HL-60 (cell line): ENCODE measurements around the gene STEAP1B.

Experiments used
- DNase-seq, 2 experiments: peaks; one replicate each; pipeline ENCODE4 v3.0.0-alpha.2; 2010 to 2020; ENCODE audit warnings: low read depth in 1 of 2, low spot score in 1 of 2
- H3K27ac ChIP-seq: fragments of 250-450 bp; sonication (Bioruptor Pico); replicated peaks from 2 replicates; pipeline ENCODE4 v1.5.1; 2020; ENCODE audit warnings: mild to moderate bottlenecking, moderate library complexity
- H3K27me3 ChIP-seq: fragments of 250-450 bp; sonication (Bioruptor Pico); 2 replicates; pipeline ENCODE4 v1.5.1; 2021; ENCODE audit warnings: mild to moderate bottlenecking, moderate library complexity; ENCODE audit not compliant: insufficient read depth, poor library complexity, severe bottlenecking
- H3K4me3 ChIP-seq: replicated peaks from 2 replicates; pipeline ENCODE4 v1.5.1; 2011; ENCODE audit warnings: mild to moderate bottlenecking, control low read depth, low read length; ENCODE audit not compliant: insufficient read depth
- GABPA ChIP-seq: IDR thresholded peaks from 2 replicates; pipeline ENCODE4 v1.6.1; 2012; ENCODE audit warnings: low read depth
- POLR2AphosphoS5 ChIP-seq: IDR thresholded peaks from 2 replicates; pipeline ENCODE4 v1.6.1; 2012; ENCODE audit warnings: low read depth
- SPI1 ChIP-seq: IDR thresholded peaks from 2 replicates; pipeline ENCODE4 v1.6.1; 2012; ENCODE audit warnings: low read depth, mild to moderate bottlenecking, borderline replicate concordance
- TF ChIP-seq, protein P1 (sequence below): IDR thresholded peaks from one replicate; pipeline ENCODE4 v1.5.1; 2011; ENCODE audit warnings: low read length, control low read depth, inconsistent platforms; ENCODE audit not compliant: insufficient read depth
- TF ChIP-seq, protein P2 (sequence below): IDR thresholded peaks from 2 replicates; pipeline ENCODE4 v1.6.1; 2012; ENCODE audit warnings: low read depth; ENCODE audit not compliant: insufficient replicate concordance

Gene STEAP1B

DNA sequence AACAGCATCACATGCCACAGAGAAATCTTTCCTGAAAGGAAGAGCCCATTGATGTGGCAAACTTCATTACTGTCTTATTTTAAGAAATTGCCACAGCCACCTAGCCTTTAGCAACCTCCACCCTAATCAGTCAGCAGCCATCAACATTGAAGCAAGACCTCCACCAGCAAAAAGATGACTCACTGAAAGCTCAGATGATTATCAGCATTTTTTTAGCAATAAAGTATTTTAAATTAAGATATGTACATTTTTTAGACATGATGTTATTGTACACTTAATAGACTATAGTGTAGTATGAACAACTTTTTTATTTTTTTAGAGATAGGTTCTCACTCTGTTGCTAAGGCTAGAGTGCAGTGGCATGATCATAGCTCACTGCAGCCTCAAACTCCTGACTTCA is 14.8 kb downstream of the STEAP1B start:
- Histone ChIP-seq H3K27me3 (peaks cover 3% of the 10 kb centered on the region), H3K27ac (no peak overlapping the region), H3K4me3 (no peak overlapping the region)
- TF ChIP-seq, protein P1, sequence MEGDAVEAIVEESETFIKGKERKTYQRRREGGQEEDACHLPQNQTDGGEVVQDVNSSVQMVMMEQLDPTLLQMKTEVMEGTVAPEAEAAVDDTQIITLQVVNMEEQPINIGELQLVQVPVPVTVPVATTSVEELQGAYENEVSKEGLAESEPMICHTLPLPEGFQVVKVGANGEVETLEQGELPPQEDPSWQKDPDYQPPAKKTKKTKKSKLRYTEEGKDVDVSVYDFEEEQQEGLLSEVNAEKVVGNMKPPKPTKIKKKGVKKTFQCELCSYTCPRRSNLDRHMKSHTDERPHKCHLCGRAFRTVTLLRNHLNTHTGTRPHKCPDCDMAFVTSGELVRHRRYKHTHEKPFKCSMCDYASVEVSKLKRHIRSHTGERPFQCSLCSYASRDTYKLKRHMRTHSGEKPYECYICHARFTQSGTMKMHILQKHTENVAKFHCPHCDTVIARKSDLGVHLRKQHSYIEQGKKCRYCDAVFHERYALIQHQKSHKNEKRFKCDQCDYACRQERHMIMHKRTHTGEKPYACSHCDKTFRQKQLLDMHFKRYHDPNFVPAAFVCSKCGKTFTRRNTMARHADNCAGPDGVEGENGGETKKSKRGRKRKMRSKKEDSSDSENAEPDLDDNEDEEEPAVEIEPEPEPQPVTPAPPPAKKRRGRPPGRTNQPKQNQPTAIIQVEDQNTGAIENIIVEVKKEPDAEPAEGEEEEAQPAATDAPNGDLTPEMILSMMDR: no peak
- TF ChIP-seq, protein P2, sequence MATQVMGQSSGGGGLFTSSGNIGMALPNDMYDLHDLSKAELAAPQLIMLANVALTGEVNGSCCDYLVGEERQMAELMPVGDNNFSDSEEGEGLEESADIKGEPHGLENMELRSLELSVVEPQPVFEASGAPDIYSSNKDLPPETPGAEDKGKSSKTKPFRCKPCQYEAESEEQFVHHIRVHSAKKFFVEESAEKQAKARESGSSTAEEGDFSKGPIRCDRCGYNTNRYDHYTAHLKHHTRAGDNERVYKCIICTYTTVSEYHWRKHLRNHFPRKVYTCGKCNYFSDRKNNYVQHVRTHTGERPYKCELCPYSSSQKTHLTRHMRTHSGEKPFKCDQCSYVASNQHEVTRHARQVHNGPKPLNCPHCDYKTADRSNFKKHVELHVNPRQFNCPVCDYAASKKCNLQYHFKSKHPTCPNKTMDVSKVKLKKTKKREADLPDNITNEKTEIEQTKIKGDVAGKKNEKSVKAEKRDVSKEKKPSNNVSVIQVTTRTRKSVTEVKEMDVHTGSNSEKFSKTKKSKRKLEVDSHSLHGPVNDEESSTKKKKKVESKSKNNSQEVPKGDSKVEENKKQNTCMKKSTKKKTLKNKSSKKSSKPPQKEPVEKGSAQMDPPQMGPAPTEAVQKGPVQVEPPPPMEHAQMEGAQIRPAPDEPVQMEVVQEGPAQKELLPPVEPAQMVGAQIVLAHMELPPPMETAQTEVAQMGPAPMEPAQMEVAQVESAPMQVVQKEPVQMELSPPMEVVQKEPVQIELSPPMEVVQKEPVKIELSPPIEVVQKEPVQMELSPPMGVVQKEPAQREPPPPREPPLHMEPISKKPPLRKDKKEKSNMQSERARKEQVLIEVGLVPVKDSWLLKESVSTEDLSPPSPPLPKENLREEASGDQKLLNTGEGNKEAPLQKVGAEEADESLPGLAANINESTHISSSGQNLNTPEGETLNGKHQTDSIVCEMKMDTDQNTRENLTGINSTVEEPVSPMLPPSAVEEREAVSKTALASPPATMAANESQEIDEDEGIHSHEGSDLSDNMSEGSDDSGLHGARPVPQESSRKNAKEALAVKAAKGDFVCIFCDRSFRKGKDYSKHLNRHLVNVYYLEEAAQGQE: no peak
- DNase-seq: no peak

DNA sequence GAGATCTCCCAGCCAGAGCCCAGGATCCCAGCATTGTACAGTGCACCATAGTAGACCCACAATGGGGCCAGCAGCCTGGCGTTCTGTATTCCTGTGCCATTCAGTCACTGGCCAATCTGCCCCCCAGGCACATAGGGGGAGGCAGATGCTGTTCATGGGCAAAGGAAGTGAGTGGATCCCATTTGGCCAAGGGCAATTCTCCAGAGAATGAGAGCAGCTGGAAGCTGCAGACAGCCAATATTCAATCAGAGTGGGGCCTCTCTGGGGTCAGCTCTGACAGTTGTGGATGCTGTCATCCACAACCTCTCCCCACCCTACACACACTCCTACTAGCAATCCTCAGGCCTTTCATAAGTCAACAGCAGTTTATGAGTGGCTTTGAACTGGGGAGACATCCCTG is 17.5 kb downstream of the STEAP1B start:
- DNase-seq: no peak
- Histone ChIP-seq H3K27ac (no peak overlapping the region), H3K27me3 (no peaks in the 10 kb centered on the region), H3K4me3 (no peak overlapping the region)
- TF ChIP-seq, protein P1: no peak
- TF ChIP-seq GABPA (no peak), SPI1 (no peak), POLR2AphosphoS5 (no peak)
- TF ChIP-seq, protein P2: no peak

DNA sequence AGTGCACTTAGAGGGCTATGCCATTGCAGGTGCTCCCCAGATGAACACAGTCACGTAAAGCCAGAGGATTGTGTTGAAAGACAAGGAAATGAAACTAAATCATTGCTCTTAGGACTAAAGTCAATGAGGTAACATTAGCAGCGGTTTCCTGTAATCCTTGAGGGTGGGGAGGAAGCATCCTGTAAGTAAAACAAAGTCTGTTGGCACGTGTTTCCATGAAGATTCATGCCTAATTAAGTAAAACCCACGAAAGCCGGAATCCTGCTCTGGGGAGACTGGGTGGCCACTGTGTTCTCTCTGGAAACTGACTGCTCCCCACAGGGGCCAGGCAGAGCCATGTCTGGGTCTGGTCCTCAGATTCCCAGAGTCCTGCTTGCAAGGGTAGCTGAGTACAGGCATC is 18.3 kb downstream of the STEAP1B start:
- no peak overlapping the region for H3K4me3 ChIP-seq
- TF ChIP-seq, protein P1: no peak
- no peak for TF ChIP-seq SPI1
- TF ChIP-seq, protein P2: no peak
- no peak overlapping the region for H3K27ac ChIP-seq
- DNase-seq: no peak
- no peaks in the 10 kb centered on the region for H3K27me3 ChIP-seq
